GM12801 (cell line): ENCODE results near the gene CAPN10.

Experiments
- CTCF ChIP-seq: IDR thresholded peaks from one replicate; pipeline ENCODE4 v1.5.1; 2011; ENCODE audit warnings: control low read depth; ENCODE audit not compliant: insufficient read length; ENCODE audit errors: extremely low read depth

CAPN10 gene

DNA sequence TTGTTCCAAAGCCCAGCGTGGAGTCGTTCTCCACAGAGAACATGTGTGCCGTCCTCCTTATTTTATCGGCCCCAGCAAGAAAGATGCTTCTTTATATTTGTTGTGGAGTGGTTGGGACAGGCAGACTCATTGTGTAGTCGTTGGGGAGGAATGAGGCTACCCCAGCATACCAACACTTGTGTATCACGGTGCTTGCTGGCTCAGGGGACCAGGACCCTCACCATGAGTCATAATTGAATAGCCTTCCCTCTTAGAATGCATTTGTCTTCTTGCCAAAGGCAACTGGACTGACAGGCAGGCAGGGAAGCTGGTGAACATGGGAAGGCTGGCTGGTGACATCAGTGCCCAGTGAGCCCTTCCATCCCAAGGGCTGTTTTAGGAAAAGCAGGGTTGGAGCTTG is 4.7 kb downstream of the CAPN10 start:
- TF ChIP-seq CTCF: no peak

- no peak for TF ChIP-seq CTCF
Measured at GRCh38 chr2:240591784-240592183, 5.2 kb downstream of the CAPN10 start.

- no peak for TF ChIP-seq CTCF
Measured at GRCh38 chr2:240593026-240593702, 6.6 kb downstream of the CAPN10 start.

DNA sequence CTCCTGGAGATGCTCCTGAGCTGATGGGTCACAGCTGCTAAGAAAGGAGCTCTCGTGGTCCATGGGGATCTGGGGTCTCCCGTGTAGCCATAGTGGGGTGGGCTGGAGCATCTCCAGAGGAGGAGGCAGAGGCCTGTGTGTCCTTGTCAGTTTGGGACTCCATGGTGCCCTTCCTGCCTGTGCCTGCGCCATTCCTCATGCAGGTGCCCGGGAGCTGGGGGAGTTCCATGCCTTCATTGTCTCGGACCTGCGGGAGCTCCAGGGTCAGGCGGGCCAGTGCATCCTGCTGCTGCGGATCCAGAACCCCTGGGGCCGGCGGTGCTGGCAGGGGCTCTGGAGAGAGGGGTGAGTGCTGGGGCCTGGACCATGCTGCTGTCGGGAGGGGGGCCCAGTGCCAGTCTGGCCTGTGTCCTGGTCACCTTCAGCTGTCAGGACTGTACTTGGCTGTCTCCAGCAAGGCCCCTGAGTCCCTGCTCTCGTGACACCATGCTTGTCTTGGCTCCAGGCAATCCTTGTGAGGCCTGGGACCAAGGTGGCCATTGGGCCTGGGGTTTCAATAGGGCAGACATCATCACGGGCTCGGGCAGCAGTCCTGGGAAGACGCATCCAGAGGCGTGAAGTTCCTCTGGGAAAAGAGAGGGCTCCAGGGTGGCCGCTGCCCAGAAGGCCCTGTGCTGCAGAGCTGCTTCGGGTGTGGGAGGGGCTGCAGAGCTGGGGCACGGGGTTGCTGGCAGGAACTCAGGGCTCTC is 7.3 kb downstream of the CAPN10 start:
- no peak for TF ChIP-seq CTCF

DNA sequence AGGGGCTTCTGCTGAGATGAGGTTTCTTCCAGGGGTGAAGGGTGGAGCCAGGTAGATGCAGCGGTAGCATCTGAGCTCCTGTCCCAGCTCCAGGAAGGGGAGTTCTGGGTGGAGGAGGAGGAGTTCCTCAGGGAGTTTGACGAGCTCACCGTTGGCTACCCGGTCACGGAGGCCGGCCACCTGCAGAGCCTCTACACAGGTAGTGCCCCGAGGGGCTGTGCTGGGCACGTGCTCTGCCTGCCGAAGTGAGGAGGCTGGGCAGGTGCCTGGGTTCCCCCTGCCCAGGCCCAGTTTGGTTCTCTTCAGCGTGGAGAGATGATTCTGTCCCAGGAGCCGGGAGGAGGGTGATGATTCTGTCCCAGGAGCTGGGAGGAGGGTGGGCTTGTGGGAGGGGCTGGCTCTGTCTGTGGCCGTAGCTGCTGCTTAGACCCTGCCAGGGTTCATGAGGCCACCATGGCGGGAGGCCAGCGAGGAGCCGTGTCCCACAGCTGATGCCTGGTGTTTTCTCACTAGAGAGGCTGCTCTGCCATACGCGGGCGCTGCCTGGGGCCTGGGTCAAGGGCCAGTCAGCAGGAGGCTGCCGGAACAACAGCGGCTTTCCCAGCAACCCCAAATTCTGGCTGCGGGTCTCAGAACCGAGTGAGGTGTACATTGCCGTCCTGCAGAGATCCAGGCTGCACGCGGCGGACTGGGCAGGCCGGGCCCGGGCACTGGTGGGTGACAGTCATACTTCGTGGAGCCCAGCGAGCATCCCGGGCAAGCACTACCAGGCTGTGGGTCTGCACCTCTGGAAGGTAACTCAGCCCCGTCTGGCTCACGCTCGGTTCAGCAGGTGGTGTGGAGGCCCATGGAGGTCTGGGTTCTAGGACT is 8.2 kb downstream of the CAPN10 start:
- TF ChIP-seq CTCF: no peak

- TF ChIP-seq CTCF: no peak
Measured at GRCh38 chr2:240595381-240596079, 9.0 kb downstream of the CAPN10 start.

DNA sequence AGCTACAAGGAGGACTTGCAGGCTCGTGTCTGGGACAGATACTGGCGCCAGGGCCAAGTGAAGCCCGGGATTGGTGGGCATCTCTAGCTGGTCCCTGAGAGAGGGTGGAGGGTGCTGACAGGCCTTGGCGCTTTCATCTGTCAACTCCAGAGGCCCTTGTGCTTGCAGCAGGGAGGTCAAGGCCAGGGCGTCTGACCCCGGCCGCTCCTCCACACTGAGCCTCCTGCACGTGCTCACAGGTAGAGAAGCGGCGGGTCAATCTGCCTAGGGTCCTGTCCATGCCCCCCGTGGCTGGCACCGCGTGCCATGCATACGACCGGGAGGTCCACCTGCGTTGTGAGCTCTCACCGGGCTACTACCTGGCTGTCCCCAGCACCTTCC is 9.5 kb downstream of the CAPN10 start:
- TF ChIP-seq CTCF: no peak
